GM12878 (cell line): ENCODE results near the gene CNTNAP2. TPM values are rescaled to one million over a fixed set of nuclear protein-coding genes. Genes with fewer than 3 reads are reported as not detected.

Source experiments
- ATAC-seq: fragments of 200-7000 bp; cut with Tn5 transposase; 3 replicates; pipeline ENCODE4 v1.9.1; 2020; ENCODE audit warnings: mild to moderate bottlenecking, moderate library complexity
- BruUV-seq: library from RNA; stranded (reverse); fragments of 400-500 nt; replicated peaks from 2 replicates; lab custom pipeline; 2021; lab: Mats Ljungman, UMichigan
- CTCF ChIA-PET: fragments of 300-600 bp; sonication (Branson Sonifier 250); formaldehyde crosslinking; extraction: SDS; loops from one replicate; lab custom pipeline; 2021; ENCODE audit warnings: inconsistent platforms; lab: Yijun Ruan, JAX
- POLR2A ChIA-PET: fragments of 350-600 bp; formaldehyde crosslinking; extraction: SDS; loops from one replicate; lab custom pipeline; 2021; ENCODE audit warnings: inconsistent platforms; lab: Charles Lee
- RAD21 ChIA-PET: fragments of 300-600 bp; sonication (Branson Sonifier 250); formaldehyde crosslinking; loops from one replicate; lab custom pipeline; 2023; ENCODE audit warnings: antibody characterized with exemption; ENCODE audit not compliant: unreplicated experiment; lab: Charles Lee
- SMC1A ChIA-PET: fragments of 300-600 bp; sonication (Branson Sonifier 250); formaldehyde crosslinking; loops from one replicate; lab custom pipeline; 2023; ENCODE audit not compliant: unreplicated experiment, uncharacterized antibody; lab: Charles Lee
- DNase-seq: peaks from one replicate; pipeline ENCODE4 v3.0.0-alpha.2; 2011; ENCODE audit warnings: low read depth, low spot score
- FAIRE-seq: peaks from 3 replicates; lab custom pipeline; 2011; peaks lifted over from hg19 to GRCh38; lab: Jason Lieb, UNC
- H2AFZ ChIP-seq: 2 replicates; pipeline ENCODE4 v1.6.0; 2011; ENCODE audit warnings: low read depth, low read length, control low read depth; ENCODE audit not compliant: control insufficient read depth
- H3K27ac ChIP-seq: 2 replicates; pipeline ENCODE4 v1.5.1; 2011; ENCODE audit warnings: control low read depth; ENCODE audit not compliant: control insufficient read depth, insufficient read depth
- H3K27me3 ChIP-seq, 2 experiments: replicated peaks in 1 of 2; 2 replicates each; pipeline versions ENCODE4 v1.6.0 to v1.6.1; 2011; ENCODE audit warnings: low read length in 1 of 2; ENCODE audit not compliant: control insufficient read depth in 2 of 2, insufficient read depth in 2 of 2
- H3K36me3 ChIP-seq, 2 experiments: 2 replicates each; pipeline ENCODE4 v1.5.1; 2011; ENCODE audit warnings: low read length in 1 of 2; ENCODE audit not compliant: control insufficient read depth in 2 of 2, insufficient read depth in 2 of 2
- H3K4me1 ChIP-seq: 2 replicates; pipeline ENCODE4 v1.6.1; 2011; ENCODE audit warnings: mild to moderate bottlenecking, low read length, moderate library complexity, mixed read lengths; ENCODE audit not compliant: control insufficient read depth, insufficient read depth
- H3K4me2 ChIP-seq: 2 replicates; pipeline ENCODE4 v1.6.0; 2011; ENCODE audit warnings: control low read depth; ENCODE audit not compliant: control insufficient read depth, insufficient read depth
- H3K4me3 ChIP-seq: fragments of 200-600 bp; sonication (generic); 2 replicates; pipeline ENCODE4 v1.5.1; 2016
- H3K79me2 ChIP-seq: 2 replicates; pipeline ENCODE4 v1.6.0; 2011; ENCODE audit warnings: low read length; ENCODE audit not compliant: control insufficient read depth, insufficient read depth
- H3K9ac ChIP-seq: 2 replicates; pipeline ENCODE4 v1.8.0; 2011; ENCODE audit warnings: low read length, control low read depth, mixed read lengths; ENCODE audit not compliant: control insufficient read depth, insufficient read depth
- H3K9me3 ChIP-seq: replicated peaks from 3 replicates; pipeline ENCODE4 v1.5.1; 2011; ENCODE audit warnings: mild to moderate bottlenecking, low read length; ENCODE audit not compliant: control insufficient read depth, insufficient read depth
- H4K20me1 ChIP-seq: 2 replicates; pipeline ENCODE4 v1.6.0; 2011; ENCODE audit not compliant: control insufficient read depth, insufficient read depth
- BCL11A ChIP-seq: IDR thresholded peaks from 2 replicates; pipeline ENCODE4 v1.6.1; 2011; ENCODE audit warnings: low read depth, low read length
- CREB1 ChIP-seq: IDR thresholded peaks from 2 replicates; pipeline ENCODE4 v1.6.1; 2012; ENCODE audit warnings: low read depth, mild to moderate bottlenecking, inconsistent platforms
- E2F8 ChIP-seq: fragments of 450-650 bp; IDR thresholded peaks from 2 replicates; pipeline ENCODE4 v1.6.1; 2018; ENCODE audit warnings: mild to moderate bottlenecking, low read depth, moderate library complexity; ENCODE audit not compliant: partially characterized antibody
- ESRRA ChIP-seq: IDR thresholded peaks from 2 replicates; pipeline ENCODE4 v1.6.1; 2012; ENCODE audit warnings: mild to moderate bottlenecking, low read length, improper control_type of control experiment
- FOS ChIP-seq: IDR thresholded peaks from 3 replicates; pipeline ENCODE4 v1.6.1; 2011; ENCODE audit warnings: borderline replicate concordance; ENCODE audit not compliant: insufficient read length; ENCODE audit errors: extremely low read depth
- NKRF ChIP-seq: fragments of 450-650 bp; conservative IDR thresholded peaks from 2 replicates; pipeline ENCODE4 v1.6.1; 2017; ENCODE audit warnings: mild to moderate bottlenecking, moderate library complexity
- NR2C1 ChIP-seq: fragments of 450-650 bp; IDR thresholded peaks from 2 replicates; pipeline ENCODE4 v1.6.1; 2017; ENCODE audit warnings: antibody characterized with exemption, mild to moderate bottlenecking, moderate library complexity
- RAD21 ChIP-seq: IDR thresholded peaks from 2 replicates; pipeline ENCODE4 v1.6.1; 2011; ENCODE audit warnings: mild to moderate bottlenecking, low read depth, low read length, moderate library complexity; ENCODE audit not compliant: insufficient read depth
- SUZ12 ChIP-seq: fragments of 200-600 bp; sonication (generic); IDR thresholded peaks from one replicate; pipeline ENCODE4 v1.6.1; 2018; ENCODE audit warnings: antibody characterized with exemption, mild to moderate bottlenecking; ENCODE audit not compliant: unreplicated experiment
- USF2 ChIP-seq: IDR thresholded peaks from 2 replicates; pipeline ENCODE4 v1.6.1; 2011; ENCODE audit warnings: low read depth, low read length, improper control_type of control experiment, borderline replicate concordance
- ZNF687 ChIP-seq: fragments of 450-650 bp; IDR thresholded peaks from 2 replicates; pipeline ENCODE4 v1.6.1; 2017; ENCODE audit warnings: mild to moderate bottlenecking, moderate library complexity
- WGBS: methylation state at CpG from one replicate; pipeline ENCODE4 v1.1.6; 2016; ENCODE audit warnings: low lambda C conversion rate; ENCODE audit not compliant: insufficient replicate concordance, insufficient coverage; ENCODE audit errors: missing lambda C conversion rate; 5-methylcytosine and 5-hydroxymethylcytosine counted together
- in situ Hi-C: fragments of 300-500 bp; cut with MboI; formaldehyde crosslinking; loops from 9 replicates; pipeline ENCODE4 v1.14.3; 2018; ENCODE audit warnings: mixed read lengths
- intact Hi-C: fragments of 100-400 bp; cut with micrococcal nuclease; formaldehyde crosslinking; loops from one replicate; pipeline ENCODE4 v1.14.2; 2022; ENCODE audit not compliant: unreplicated experiment
- polyA plus RNA-seq, 11 experiments: library from polyadenylated mRNA; depleted of rRNA in 4 of 11; unstranded in 6 of 11; stranded (reverse) in 5 of 11; fragments of >200 nt; fragmentation: Nextera tagmentation in 4 of 11; fragmentation: Illumina TruSeq in 1 of 11; extraction: Ambion mirVana in 4 of 11; extraction: Trizol in 1 of 11; gene quantifications; 1 replicate in 1 of 11; 2 replicates in 10 of 11; pipeline versions ENCODE4 v1.2.1 to v1.2.3, GENCODE V29; 2011 to 2016; ENCODE audit warnings: inconsistent platforms in 2 of 11, missing spikeins in 2 of 11, low read depth in 1 of 11
- total RNA-seq, 4 experiments: library from RNA; depleted of rRNA in 3 of 4; stranded (reverse); fragments of >200 nt in 3 of 4; fragmentation: Illumina TruSeq in 1 of 4; extraction: Trizol in 1 of 4; gene quantifications; 2 replicates each; pipeline versions ENCODE4 v1.2.1 to v1.2.3, GENCODE V29; 2013 to 2021

The CNTNAP2 gene
- total and polyA plus RNA-seq, 10 of the 15 experiments (the other 5 are each of a cell fraction or from before 2014, with no cell fraction given): 0.03 to 0.08 (median 0.03) TPM; not detected in 7

GRCh38 chr7:148022832-148023231, 1906.2 kb downstream of the CNTNAP2 start:
- H2AFZ ChIP-seq: no peak overlapping the region
- DNase-seq: no peak
- no peaks in the 10 kb centered on the region for H3K4me1 ChIP-seq
- no peaks in the 10 kb centered on the region for H3K9me3 ChIP-seq
- no peak overlapping the region for H3K9ac ChIP-seq
- H3K79me2 ChIP-seq: no peaks in the 10 kb centered on the region
- no peaks in the 10 kb centered on the region for H3K36me3 ChIP-seq
- no peak overlapping the region for H3K27ac ChIP-seq
- intact Hi-C loops: no loop called here
- TF ChIP-seq ZNF687: no peak
- TF ChIP-seq BCL11A: no peak
- TF ChIP-seq SUZ12: no peak
- no peak for TF ChIP-seq USF2
- no peak for TF ChIP-seq CREB1
- TF ChIP-seq NKRF: no peak
- no peak for TF ChIP-seq FOS
- no peak for TF ChIP-seq ESRRA
- no peak for TF ChIP-seq E2F8
- TF ChIP-seq NR2C1: no peak
- TF ChIP-seq RAD21: no peak
- H3K4me3 ChIP-seq: no peak overlapping the region
- no peaks in the 10 kb centered on the region for H3K27me3 ChIP-seq
- no peaks in the 10 kb centered on the region for H4K20me1 ChIP-seq
- no peak overlapping the region for H3K4me2 ChIP-seq
- ChIA-PET SMC1A (no interaction called here), POLR2A (no interaction called here), CTCF (no interaction called here), RAD21 (no interaction called here)
- in situ Hi-C loops: no loop called here
- no peak for FAIRE-seq
- WGBS: 59% methylated on average over 9 of the region's 9 CpGs
- BruUV-seq: no TSS peak
- no peak for ATAC-seq
